Heart right ventricle (tissue), 16 donors: Measurements from ENCODE around the gene LIPG. TPM values are rescaled to one million over a fixed set of nuclear protein-coding genes. Genes with fewer than 3 reads are reported as not detected.
A peak's percentile ranks its signal among the peaks of the same experiment; 100 is the strongest.

ENCODE experiments used
- ATAC-seq, 8 donors: fragments of 200-7000 bp; cut with Tn5 transposase; one replicate each; pipeline ENCODE4 v1.9.1; 2020; ENCODE audit warnings: mild to moderate bottlenecking in 8 of 8, moderate library complexity in 8 of 8, moderate number of reproducible peaks in 1 of 8
- DNase-seq, 2 donors: peaks; one replicate each; pipeline ENCODE4 v3.0.0-alpha.2; 2020
- H3K27ac ChIP-seq, 10 donors: fragments of 200-600 bp; sonication (generic) in 2 of 10; one replicate each; pipeline versions ENCODE4 v1.5.0 to v1.8.0; 2020 to 2022; ENCODE audit warnings: mild to moderate bottlenecking in 3 of 10
- H3K27me3 ChIP-seq, 7 donors: fragments of 200-600 bp; one replicate each; pipeline ENCODE4 v1.8.0; 2021 to 2022; ENCODE audit warnings: mild to moderate bottlenecking in 2 of 7
- H3K36me3 ChIP-seq, 9 donors: fragments of 200-600 bp; sonication (generic) in 1 of 9; one replicate each; pipeline versions ENCODE4 v1.5.0 to v1.8.0; 2020 to 2022; ENCODE audit warnings: mild to moderate bottlenecking in 2 of 9
- H3K4me1 ChIP-seq, 9 donors: fragments of 200-600 bp; sonication (generic) in 1 of 9; one replicate each; pipeline versions ENCODE4 v1.5.0 to v1.8.0; 2020 to 2022; ENCODE audit warnings: mild to moderate bottlenecking in 4 of 9
- H3K4me3 ChIP-seq, 10 donors: fragments of 200-600 bp; sonication (generic) in 2 of 10; one replicate each; pipeline versions ENCODE4 v1.5.0 to v1.8.0; 2020 to 2022; ENCODE audit warnings: mild to moderate bottlenecking in 7 of 10, moderate library complexity in 2 of 10
- H3K9me3 ChIP-seq, 11 donors: fragments of 200-600 bp in 10 of 11; sonication (generic) in 2 of 11; one replicate each; pipeline versions ENCODE4 v1.5.0 to v1.8.0; 2013 to 2022; ENCODE audit warnings: mild to moderate bottlenecking in 2 of 11, control low read depth in 1 of 11, moderate library complexity in 1 of 11
- WGBS, 2 donors: extraction: QIAGEN DNeasy Blood & Tissue Kit; methylation state at CpG; one replicate each; pipeline ENCODE4 v1.1.7; 2013; ENCODE audit warnings: inconsistent platforms in 1 of 2; 5-methylcytosine and 5-hydroxymethylcytosine counted together
- intact Hi-C, 10 donors: fragments of 100-400 bp; cut with DNase I; formaldehyde crosslinking; loops; one replicate each; pipeline versions ENCODE4 v1.11.1 to v1.14.2; 2022
- polyA plus RNA-seq, 2 donors: library from polyadenylated mRNA; stranded (reverse); fragments of 200-250 nt; gene quantifications; one replicate each; pipeline ENCODE4 v1.2.3, GENCODE V29; 2013
- total RNA-seq, 10 donors: library from RNA; stranded (reverse); fragmentation: NEBNext Ultra II Directional in 3 of 10; extraction: Animal tissue kit (Norgen Biotek cat#: 25700) in 3 of 10; gene quantifications; one replicate each; pipeline versions ENCODE4 v1.2.1 to v1.2.4, GENCODE V29; 2021 to 2023
- TF ChIP-seq, protein P1 (sequence below), 9 donors: fragments of 200-600 bp; sonication (generic) in 2 of 9; IDR thresholded peaks; one replicate each; pipeline versions ENCODE4 v1.5.0 to v1.8.0; 2021 to 2022; ENCODE audit warnings: antibody characterized with exemption in 9 of 9, mild to moderate bottlenecking in 5 of 9, moderate library complexity in 1 of 9
- donor health status: Arrhythmogenic right ventricular cardiomyopathy.
- donor health status: ischemic (EF 13 %, LVEDD 7.1; RV severe dilation, severe dysfunction).
- donor health status: healthy with polysubstance abuse.
- donor health status: DM: no; HTN: yes; CAD: no.
- donor health status: DM: no; HTN: no; CAD: no.
- donor health status: ischemic (EF 25% LVEDD 6.9; RV normal size, moderate dysfunction).
- donor health status: ischemic (EF 25% LVEDD 5.7; RV mildly dilated, moderate dysfunction).
- donor health status: healthy.
- donor health status: DM: yes; HTN: yes; CAD: no.
- donor health status: Ischemic cardiomyopathy.
- donor health status: ischemic (EF 35%, LVEDD 5.7; RV mildly dilated, moderate dysfunction).
- donor health status: nonischemic (EF 11% LVEDD 7.7; RV severe dilation, severe dysfunction).
- donor health status: DM: yes; HTN: yes; CAD: no.
- donor health status: PGD.
- donor health status: ischemic (EF 29% LVEDD 5.4; RV normal size, mild dysfunction).
- donor health status: nonischemic (EF 23%, LVEDD 6.1; RV moderate dilation, normal function).

LIPG gene
- total and polyA plus RNA-seq, 12 donors, result 0.07 to 14.0 (median 0.42) TPM; not detected in 3

DNA sequence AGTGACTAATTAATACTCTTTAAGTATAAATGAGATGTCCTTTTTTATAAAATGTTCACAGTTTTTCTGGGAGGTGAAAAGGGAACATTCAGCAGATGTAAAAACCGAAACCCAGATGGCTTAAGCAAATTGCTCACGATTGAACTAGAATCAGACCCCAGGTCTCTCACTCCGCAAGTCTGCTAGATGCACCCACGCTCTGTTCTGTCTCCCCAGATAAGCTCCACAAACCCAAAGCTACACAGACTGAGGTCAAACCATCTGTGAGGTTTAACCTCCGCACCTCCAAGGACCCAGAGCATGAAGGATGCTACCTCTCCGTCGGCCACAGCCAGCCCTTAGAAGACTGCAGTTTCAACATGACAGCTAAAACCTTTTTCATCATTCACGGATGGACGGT, 3.2 kb downstream of the LIPG start:
- DNase-seq, result no peak
- H3K27me3 ChIP-seq, result peaks cover 0 to 66% (median 48%) of the 10 kb centered on the region in 7 donors
- intact Hi-C loops, result loop anchor here in 4 of 10 donors (10.0 kb wide), 2 partner anchors 170 to 200 kb away; no protein-coding TSS in a partner anchor
- no peak overlapping the region for H3K4me3 ChIP-seq
- H3K36me3 ChIP-seq, result peaks cover 0 to 20% (median 0%) of the 10 kb centered on the region in 9 donors
- H3K4me1 ChIP-seq, result peaks cover 9 to 45% (median 26%) of the 10 kb centered on the region in 9 donors
- TF ChIP-seq, protein P1, sequence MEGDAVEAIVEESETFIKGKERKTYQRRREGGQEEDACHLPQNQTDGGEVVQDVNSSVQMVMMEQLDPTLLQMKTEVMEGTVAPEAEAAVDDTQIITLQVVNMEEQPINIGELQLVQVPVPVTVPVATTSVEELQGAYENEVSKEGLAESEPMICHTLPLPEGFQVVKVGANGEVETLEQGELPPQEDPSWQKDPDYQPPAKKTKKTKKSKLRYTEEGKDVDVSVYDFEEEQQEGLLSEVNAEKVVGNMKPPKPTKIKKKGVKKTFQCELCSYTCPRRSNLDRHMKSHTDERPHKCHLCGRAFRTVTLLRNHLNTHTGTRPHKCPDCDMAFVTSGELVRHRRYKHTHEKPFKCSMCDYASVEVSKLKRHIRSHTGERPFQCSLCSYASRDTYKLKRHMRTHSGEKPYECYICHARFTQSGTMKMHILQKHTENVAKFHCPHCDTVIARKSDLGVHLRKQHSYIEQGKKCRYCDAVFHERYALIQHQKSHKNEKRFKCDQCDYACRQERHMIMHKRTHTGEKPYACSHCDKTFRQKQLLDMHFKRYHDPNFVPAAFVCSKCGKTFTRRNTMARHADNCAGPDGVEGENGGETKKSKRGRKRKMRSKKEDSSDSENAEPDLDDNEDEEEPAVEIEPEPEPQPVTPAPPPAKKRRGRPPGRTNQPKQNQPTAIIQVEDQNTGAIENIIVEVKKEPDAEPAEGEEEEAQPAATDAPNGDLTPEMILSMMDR (IDR thresholded peaks at IDR 0.05), result no peak
- H3K9me3 ChIP-seq, result no peaks in the 10 kb centered on the region
- 84 to 85% methylated on average over 9 of the region's 9 CpGs for WGBS, 2 donors
- H3K27ac ChIP-seq, result no peak overlapping the region
- no peak for ATAC-seq

DNA sequence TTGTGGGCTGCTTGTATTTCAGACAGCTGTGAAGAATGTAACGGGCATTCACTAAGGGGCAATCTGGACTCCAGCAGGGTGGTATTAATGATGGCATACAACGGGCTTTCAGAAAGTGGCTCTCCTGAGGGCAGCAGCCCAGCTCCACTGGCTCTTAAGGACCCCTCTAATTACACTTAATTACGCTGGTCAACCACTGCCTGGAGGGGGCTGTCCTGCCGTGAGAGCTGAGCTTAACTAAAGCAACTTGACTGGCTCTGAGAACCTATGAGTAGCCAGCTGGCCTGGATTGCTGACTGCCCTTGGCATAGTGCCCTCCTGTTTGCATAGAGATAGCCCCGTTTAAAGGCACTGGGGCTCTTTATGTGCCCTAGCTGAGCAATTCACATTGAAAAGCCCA, 3.8 kb downstream of the LIPG start:
- WGBS, 2 donors, result 45 to 46% methylated on average over 5 of the region's 5 CpGs
- Histone ChIP-seq H3K9me3 (no peaks in the 10 kb centered on the region), H3K27ac (no peak overlapping the region), H3K4me3 (no peak overlapping the region), H3K4me1 (peaks cover 7 to 42% (median 24%) of the 10 kb centered on the region in 9 donors), H3K36me3 (peaks cover 0 to 20% (median 0%) of the 10 kb centered on the region in 9 donors), H3K27me3 (peaks cover 0 to 60% (median 43%) of the 10 kb centered on the region in 7 donors)
- DNase-seq (peak; percentile 24 to 51), ATAC-seq (peak in 7 of 8 donors; percentile 44 to 81 (median 73))
- intact Hi-C loops, result loop anchor here in 4 of 10 donors (10.0 kb wide), 2 partner anchors 169 to 199 kb away; no protein-coding TSS in a partner anchor
- TF ChIP-seq, protein P1 (IDR thresholded peaks at IDR 0.05), result no peak

DNA sequence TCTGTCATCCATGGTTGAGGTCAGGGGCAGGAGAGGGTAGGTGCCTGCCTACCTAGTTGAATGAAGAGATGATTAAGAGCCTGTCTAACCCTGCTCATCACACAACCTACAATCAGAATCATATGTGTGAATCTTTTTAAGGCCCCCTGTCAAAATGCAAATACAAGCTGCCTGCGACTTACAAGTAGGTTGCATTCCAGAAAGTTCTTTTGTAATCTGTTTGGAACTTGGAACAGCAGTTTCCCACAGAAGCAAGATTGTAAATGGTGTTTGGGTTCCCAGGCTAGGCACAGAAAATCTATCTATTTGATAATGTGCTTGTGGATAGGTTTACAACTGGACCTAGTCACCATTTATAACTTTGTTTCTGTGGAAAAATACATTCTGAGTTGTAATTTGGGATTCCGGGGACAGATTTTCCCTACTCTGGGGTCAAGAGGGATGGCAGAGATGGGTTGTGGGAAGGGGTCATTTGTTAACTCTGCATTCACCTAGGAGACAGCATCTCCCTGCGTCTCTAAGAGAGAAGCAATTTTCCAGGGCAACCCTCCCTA, 4.4 kb downstream of the LIPG start:
- Histone ChIP-seq H3K36me3 (peaks cover 0 to 20% (median 0%) of the 10 kb centered on the region in 9 donors), H3K27ac (no peak overlapping the region), H3K4me1 (peaks cover under 1 to 35% (median 17%) of the 10 kb centered on the region in 9 donors), H3K9me3 (no peaks in the 10 kb centered on the region), H3K4me3 (no peak overlapping the region), H3K27me3 (peaks cover 0 to 54% (median 39%) of the 10 kb centered on the region in 7 donors)
- TF ChIP-seq, protein P1 (IDR thresholded peaks at IDR 0.05), result no peak
- DNase-seq (no peak), ATAC-seq (no peak)
- WGBS, 2 donors, result 70 to 77% methylated on average over 3 of the region's 3 CpGs
- intact Hi-C loops, result loop anchor here in 4 of 10 donors (10.0 kb wide), 2 partner anchors 169 to 199 kb away; no protein-coding TSS in a partner anchor

GRCh38 chr18:49566985-49567384, 5.1 kb downstream of the LIPG start:
- ATAC-seq (no peak), DNase-seq (no peak)
- H3K27ac ChIP-seq, result no peak overlapping the region
- peaks cover 0 to 28% (median 10%) of the 10 kb centered on the region in 9 donors for H3K4me1 ChIP-seq
- H3K36me3 ChIP-seq, result peaks cover 0 to 22% (median 0%) of the 10 kb centered on the region in 9 donors
- TF ChIP-seq, protein P1 (IDR thresholded peaks at IDR 0.05), result no peak
- intact Hi-C loops, result loop anchor here in 4 of 10 donors (10.0 kb wide), 2 partner anchors 168 to 198 kb away; no protein-coding TSS in a partner anchor
- H3K4me3 ChIP-seq, result no peak overlapping the region
- peaks cover 0 to 47% (median 33%) of the 10 kb centered on the region in 7 donors for H3K27me3 ChIP-seq
- 92 to 95% methylated on average over 2 of the region's 2 CpGs for WGBS, 2 donors
- no peaks in the 10 kb centered on the region for H3K9me3 ChIP-seq
